ENCODE data around the gene SHISA2.

DNA sequence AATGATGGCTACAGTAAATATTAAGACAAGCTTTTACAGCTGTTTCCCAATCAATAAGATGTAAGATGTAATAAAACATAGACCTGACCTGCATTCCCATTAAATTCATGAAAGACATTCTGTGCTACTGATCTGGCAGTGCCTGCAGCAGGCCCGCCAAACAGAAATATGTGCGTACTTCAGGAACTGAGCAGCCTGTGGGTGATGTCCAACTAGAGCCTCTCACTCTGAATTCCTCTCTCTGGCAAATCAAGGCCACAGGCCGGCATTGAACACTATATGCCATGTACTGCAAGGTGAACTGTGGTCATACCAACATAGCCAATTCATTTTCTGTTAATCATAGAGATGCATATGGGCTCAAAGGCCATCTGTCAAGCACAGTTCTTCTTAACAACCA, 17.8 kb downstream of the SHISA2 start:
- TF ChIP-seq, protein P1, sequence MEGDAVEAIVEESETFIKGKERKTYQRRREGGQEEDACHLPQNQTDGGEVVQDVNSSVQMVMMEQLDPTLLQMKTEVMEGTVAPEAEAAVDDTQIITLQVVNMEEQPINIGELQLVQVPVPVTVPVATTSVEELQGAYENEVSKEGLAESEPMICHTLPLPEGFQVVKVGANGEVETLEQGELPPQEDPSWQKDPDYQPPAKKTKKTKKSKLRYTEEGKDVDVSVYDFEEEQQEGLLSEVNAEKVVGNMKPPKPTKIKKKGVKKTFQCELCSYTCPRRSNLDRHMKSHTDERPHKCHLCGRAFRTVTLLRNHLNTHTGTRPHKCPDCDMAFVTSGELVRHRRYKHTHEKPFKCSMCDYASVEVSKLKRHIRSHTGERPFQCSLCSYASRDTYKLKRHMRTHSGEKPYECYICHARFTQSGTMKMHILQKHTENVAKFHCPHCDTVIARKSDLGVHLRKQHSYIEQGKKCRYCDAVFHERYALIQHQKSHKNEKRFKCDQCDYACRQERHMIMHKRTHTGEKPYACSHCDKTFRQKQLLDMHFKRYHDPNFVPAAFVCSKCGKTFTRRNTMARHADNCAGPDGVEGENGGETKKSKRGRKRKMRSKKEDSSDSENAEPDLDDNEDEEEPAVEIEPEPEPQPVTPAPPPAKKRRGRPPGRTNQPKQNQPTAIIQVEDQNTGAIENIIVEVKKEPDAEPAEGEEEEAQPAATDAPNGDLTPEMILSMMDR (IDR thresholded peaks at IDR 0.05 in 4 of 5, conservative IDR thresholded peaks at IDR 0.05 in 1 of 5): no peak
- no peak for TF ChIP-seq POLR2A (IDR thresholded peaks at IDR 0.05)

All from gastrocnemius medialis (tissue), 4 donors.